HL-60 (cell line): Measurements from ENCODE around the gene AGPAT2.

Experiments used
- GABPA ChIP-seq: IDR thresholded peaks from 2 replicates; pipeline ENCODE4 v1.6.1; 2012; ENCODE audit warnings: low read depth
- POLR2AphosphoS5 ChIP-seq: IDR thresholded peaks from 2 replicates; pipeline ENCODE4 v1.6.1; 2012; ENCODE audit warnings: low read depth
- REST ChIP-seq: IDR thresholded peaks from 2 replicates; pipeline ENCODE4 v1.6.1; 2012; ENCODE audit warnings: low read depth; ENCODE audit not compliant: insufficient replicate concordance
- TF ChIP-seq, protein P1 (sequence below): IDR thresholded peaks from one replicate; pipeline ENCODE4 v1.5.1; 2011; ENCODE audit warnings: low read length, control low read depth, inconsistent platforms; ENCODE audit not compliant: insufficient read depth

GRCh38 chr9:136700304-136700703 lies 13.0 kb upstream of the AGPAT2 start:
- TF ChIP-seq, protein P1, sequence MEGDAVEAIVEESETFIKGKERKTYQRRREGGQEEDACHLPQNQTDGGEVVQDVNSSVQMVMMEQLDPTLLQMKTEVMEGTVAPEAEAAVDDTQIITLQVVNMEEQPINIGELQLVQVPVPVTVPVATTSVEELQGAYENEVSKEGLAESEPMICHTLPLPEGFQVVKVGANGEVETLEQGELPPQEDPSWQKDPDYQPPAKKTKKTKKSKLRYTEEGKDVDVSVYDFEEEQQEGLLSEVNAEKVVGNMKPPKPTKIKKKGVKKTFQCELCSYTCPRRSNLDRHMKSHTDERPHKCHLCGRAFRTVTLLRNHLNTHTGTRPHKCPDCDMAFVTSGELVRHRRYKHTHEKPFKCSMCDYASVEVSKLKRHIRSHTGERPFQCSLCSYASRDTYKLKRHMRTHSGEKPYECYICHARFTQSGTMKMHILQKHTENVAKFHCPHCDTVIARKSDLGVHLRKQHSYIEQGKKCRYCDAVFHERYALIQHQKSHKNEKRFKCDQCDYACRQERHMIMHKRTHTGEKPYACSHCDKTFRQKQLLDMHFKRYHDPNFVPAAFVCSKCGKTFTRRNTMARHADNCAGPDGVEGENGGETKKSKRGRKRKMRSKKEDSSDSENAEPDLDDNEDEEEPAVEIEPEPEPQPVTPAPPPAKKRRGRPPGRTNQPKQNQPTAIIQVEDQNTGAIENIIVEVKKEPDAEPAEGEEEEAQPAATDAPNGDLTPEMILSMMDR = no peak
- TF ChIP-seq REST (no peak), GABPA (no peak), POLR2AphosphoS5 (no peak)
